Panc1 (cell line): Measurements from ENCODE around the gene SMG6. TPM values are rescaled to one million over a fixed set of nuclear protein-coding genes. Genes with fewer than 3 reads are reported as not detected.

Experiments
- ATAC-seq: fragments of 200-7000 bp; cut with Tn5 transposase; 2 replicates; pipeline ENCODE4 v1.9.1; 2020; ENCODE audit warnings: mild to moderate bottlenecking, moderate library complexity
- BruUV-seq: library from RNA; stranded (reverse); fragments of 400-500 nt; replicated peaks from 2 replicates; lab custom pipeline; 2021; lab: Mats Ljungman, UMichigan
- CTCF ChIA-PET: fragments of 300-600 bp; sonication (Branson Sonifier 250); formaldehyde crosslinking; loops from one replicate; lab custom pipeline; 2022; ENCODE audit warnings: antibody characterized with exemption; lab: Charles Lee
- POLR2A ChIA-PET: fragments of 300-600 bp; sonication (Branson Sonifier 250); formaldehyde crosslinking; loops from one replicate; lab custom pipeline; 2022; ENCODE audit warnings: antibody characterized with exemption; lab: Charles Lee
- DNase-seq: peaks from one replicate; pipeline ENCODE4 v3.0.0-alpha.2; 2010; ENCODE audit warnings: low read depth, low spot score
- H3K27ac ChIP-seq: 2 replicates; pipeline ENCODE4 v1.5.1; 2011; ENCODE audit warnings: mild to moderate bottlenecking, low read length, inconsistent platforms
- H3K27me3 ChIP-seq: fragments of 200-500 bp; sonication (Bioruptor generic); 2 replicates; pipeline ENCODE4 v1.6.0; 2014; ENCODE audit warnings: low read length, inconsistent platforms; ENCODE audit not compliant: control insufficient read depth, insufficient read depth
- H3K36me3 ChIP-seq: fragments of 200-500 bp; sonication (Bioruptor generic); 2 replicates; pipeline ENCODE4 v1.5.1; 2014; ENCODE audit warnings: inconsistent platforms, mild to moderate bottlenecking, low read length, moderate library complexity; ENCODE audit not compliant: control insufficient read depth, insufficient read depth
- H3K4me1 ChIP-seq: 2 replicates; pipeline ENCODE4 v1.5.1; 2011; ENCODE audit warnings: inconsistent platforms, mild to moderate bottlenecking, low read length, moderate library complexity; ENCODE audit not compliant: control insufficient read depth, insufficient read depth
- H3K4me3 ChIP-seq, 2 experiments: 2 replicates each; pipeline ENCODE4 v1.5.1; 2011 to 2012; ENCODE audit warnings: low read depth in 2 of 2, low read length in 2 of 2, mild to moderate bottlenecking in 2 of 2, inconsistent platforms in 1 of 2, moderate library complexity in 1 of 2
- H3K9me3 ChIP-seq: fragments of 200-500 bp; sonication (Bioruptor generic); 2 replicates; pipeline ENCODE4 v1.5.1; 2014; ENCODE audit warnings: low read depth, mild to moderate bottlenecking, inconsistent platforms, low read length, moderate library complexity; ENCODE audit not compliant: control insufficient read depth, insufficient read depth
- CTCF ChIP-seq: fragments of 450-650 bp; IDR thresholded peaks from 2 replicates; pipeline ENCODE4 v1.5.1; 2017; ENCODE audit warnings: mild to moderate bottlenecking
- POLR2AphosphoS5 ChIP-seq: IDR thresholded peaks from 2 replicates; pipeline ENCODE4 v1.6.1; 2012; ENCODE audit warnings: mild to moderate bottlenecking, low read depth, low read length, moderate library complexity
- in situ Hi-C: cut with HindIII; loops from 2 replicates; pipeline ENCODE4 v1.10.0; 2016; ENCODE audit warnings: low sequenced_read_pairs, low pct_unique_long_range_greater_than_20kb
- intact Hi-C: fragments of 100-400 bp; cut with micrococcal nuclease; formaldehyde crosslinking; loops from one replicate; pipeline ENCODE4 v1.10.0; 2022; ENCODE audit not compliant: unreplicated experiment
- total RNA-seq: library from RNA; stranded (reverse); gene quantifications from one replicate; pipeline ENCODE4 v1.2.1, GENCODE V29; 2021; ENCODE audit not compliant: unreplicated experiment
- TF ChIP-seq, protein P1 (sequence below), 2 experiments: IDR thresholded peaks; 2 replicates each; pipeline ENCODE4 v1.6.1; 2011 to 2012; ENCODE audit warnings: low read depth in 2 of 2, control low read depth in 1 of 2, low read length in 1 of 2, mild to moderate bottlenecking in 1 of 2, moderate library complexity in 1 of 2; ENCODE audit not compliant: insufficient read depth in 1 of 2

Gene SMG6
- total RNA-seq, 1 experiment from 2014 or later = 17.8 TPM

GRCh38 chr17:2054512-2055291 is 248.9 kb downstream of the SMG6 start, which contains the start of gene HIC1:
HIC1 (plus strand) TSS chr17:2055103; CDS start chr17:2056691, 1,588 bp downstream.
- intact Hi-C loops (loop anchor here (2.0 kb wide), 1 partner anchor 190 kb away; no protein-coding TSS in a partner anchor), in situ Hi-C loops (no loop called here)
- no peaks in the 10 kb centered on the region for H3K9me3 ChIP-seq
- POLR2A ChIA-PET = interaction anchor here (0.7 to 1.0 kb wide), 2 partner anchors 190 to 194 kb away, joined by 3 to 4 read pairs; no protein-coding TSS in a partner anchor
- CTCF ChIA-PET = interaction anchor here (0.6 to 1.9 kb wide), 7 partner anchors 78 to 298 kb away, joined by 3 to 17 read pairs (median 4); no protein-coding TSS in a partner anchor
- TF ChIP-seq, protein P1, sequence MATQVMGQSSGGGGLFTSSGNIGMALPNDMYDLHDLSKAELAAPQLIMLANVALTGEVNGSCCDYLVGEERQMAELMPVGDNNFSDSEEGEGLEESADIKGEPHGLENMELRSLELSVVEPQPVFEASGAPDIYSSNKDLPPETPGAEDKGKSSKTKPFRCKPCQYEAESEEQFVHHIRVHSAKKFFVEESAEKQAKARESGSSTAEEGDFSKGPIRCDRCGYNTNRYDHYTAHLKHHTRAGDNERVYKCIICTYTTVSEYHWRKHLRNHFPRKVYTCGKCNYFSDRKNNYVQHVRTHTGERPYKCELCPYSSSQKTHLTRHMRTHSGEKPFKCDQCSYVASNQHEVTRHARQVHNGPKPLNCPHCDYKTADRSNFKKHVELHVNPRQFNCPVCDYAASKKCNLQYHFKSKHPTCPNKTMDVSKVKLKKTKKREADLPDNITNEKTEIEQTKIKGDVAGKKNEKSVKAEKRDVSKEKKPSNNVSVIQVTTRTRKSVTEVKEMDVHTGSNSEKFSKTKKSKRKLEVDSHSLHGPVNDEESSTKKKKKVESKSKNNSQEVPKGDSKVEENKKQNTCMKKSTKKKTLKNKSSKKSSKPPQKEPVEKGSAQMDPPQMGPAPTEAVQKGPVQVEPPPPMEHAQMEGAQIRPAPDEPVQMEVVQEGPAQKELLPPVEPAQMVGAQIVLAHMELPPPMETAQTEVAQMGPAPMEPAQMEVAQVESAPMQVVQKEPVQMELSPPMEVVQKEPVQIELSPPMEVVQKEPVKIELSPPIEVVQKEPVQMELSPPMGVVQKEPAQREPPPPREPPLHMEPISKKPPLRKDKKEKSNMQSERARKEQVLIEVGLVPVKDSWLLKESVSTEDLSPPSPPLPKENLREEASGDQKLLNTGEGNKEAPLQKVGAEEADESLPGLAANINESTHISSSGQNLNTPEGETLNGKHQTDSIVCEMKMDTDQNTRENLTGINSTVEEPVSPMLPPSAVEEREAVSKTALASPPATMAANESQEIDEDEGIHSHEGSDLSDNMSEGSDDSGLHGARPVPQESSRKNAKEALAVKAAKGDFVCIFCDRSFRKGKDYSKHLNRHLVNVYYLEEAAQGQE (IDR thresholded peaks at IDR 0.05; ENCODE audit: insufficient read depth in 1 of 2, low read depth in 2 of 2, low read length in 1 of 2) = no peak
- TF ChIP-seq CTCF = peak; percentile 95
- no peaks in the 10 kb centered on the region for H3K27me3 ChIP-seq
- ATAC-seq = peak; percentile 77
- H3K36me3 ChIP-seq = no peaks in the 10 kb centered on the region
- BruUV-seq = no TSS peak
- no peaks in the 10 kb centered on the region for H3K4me1 ChIP-seq
- H3K27ac ChIP-seq = no peak within 1 kb of the TSS
- DNase-seq = no peak
- peak within 1 kb of the TSS; percentile 46 to 62 for H3K4me3 ChIP-seq

GRCh38 chr17:2054262-2054511 is 249.4 kb downstream of the SMG6 start:
- intact Hi-C loops = loop anchor here (2.0 kb wide), 1 partner anchor 191 kb away; no protein-coding TSS in a partner anchor
- H3K4me3 ChIP-seq = peak overlapping the region; percentile 46 to 62

More at GRCh38 chr17:2054262-2054511, 249.4 kb downstream of the SMG6 start:
- ATAC-seq (no peak), DNase-seq (no peak)
- Histone ChIP-seq H3K36me3 (no peaks in the 10 kb centered on the region), H3K9me3 (no peaks in the 10 kb centered on the region), H3K27me3 (no peaks in the 10 kb centered on the region), H3K4me1 (no peaks in the 10 kb centered on the region), H3K27ac (no peak overlapping the region)
- POLR2A ChIA-PET = interaction anchor here (1.0 kb wide), 1 partner anchor 191 kb away, joined by 3 read pairs; no protein-coding TSS in a partner anchor
- no TSS peak for BruUV-seq
- CTCF ChIA-PET = interaction anchor here (0.8 to 1.9 kb wide), 5 partner anchors 145 to 229 kb away, joined by 3 to 17 read pairs (median 4); no protein-coding TSS in a partner anchor
- in situ Hi-C loops = no loop called here
- TF ChIP-seq POLR2AphosphoS5 = no peak
- TF ChIP-seq, protein P1 (IDR thresholded peaks at IDR 0.05; ENCODE audit: insufficient read depth in 1 of 2, low read depth in 2 of 2, low read length in 1 of 2) = peak in 1 of 2 experiments; percentile 43; a peak in 1 of 4 replicates
